MM.1S (cell line): ENCODE data around the gene PCDH11X.
"Not testable (repeated sequence)": the region's sequence is repeated elsewhere in the genome, so short reads cannot be mapped to it uniquely, and the experiment has no call there.

Experiments
- DNase-seq: peaks from one replicate; pipeline ENCODE4 v3.0.0-alpha.2; 2015
- H2AFZ ChIP-seq: fragments of 300-600 bp; sonication (generic); 2 replicates; pipeline ENCODE4 v1.6.0; 2016; ENCODE audit warnings: antibody characterized with exemption, low read length
- H3F3A ChIP-seq: fragments of 300-600 bp; sonication (generic); 2 replicates; pipeline ENCODE4 v1.6.1; 2016; ENCODE audit warnings: mild to moderate bottlenecking, antibody characterized with exemption, low read length, moderate library complexity, mixed read lengths; ENCODE audit not compliant: insufficient read depth
- H3K27ac ChIP-seq: fragments of 300-600 bp; sonication (generic); 2 replicates; pipeline ENCODE4 v1.5.1; 2016; ENCODE audit warnings: mild to moderate bottlenecking, low read length
- H3K27me3 ChIP-seq: fragments of 300-600 bp; sonication (generic); replicated peaks from 2 replicates; pipeline ENCODE4 v1.6.0; 2016; ENCODE audit warnings: low read length; ENCODE audit not compliant: insufficient read depth
- H3K36me3 ChIP-seq: fragments of 300-600 bp; sonication (generic); replicated peaks from 2 replicates; pipeline ENCODE4 v1.6.1; 2016; ENCODE audit warnings: mild to moderate bottlenecking, low read length, mixed read lengths; ENCODE audit not compliant: insufficient read depth
- H3K4me1 ChIP-seq: fragments of 300-600 bp; sonication (generic); 2 replicates; pipeline ENCODE4 v1.6.1; 2016; ENCODE audit warnings: low read length, mixed read lengths
- H3K4me2 ChIP-seq: fragments of 300-600 bp; sonication (generic); 2 replicates; pipeline ENCODE4 v1.6.0; 2016; ENCODE audit warnings: low read depth, low read length
- H3K4me3 ChIP-seq: fragments of 300-600 bp; sonication (generic); 2 replicates; pipeline ENCODE4 v1.5.1; 2016; ENCODE audit warnings: low read length, mixed read lengths
- H3K79me2 ChIP-seq: fragments of 300-600 bp; sonication (generic); 2 replicates; pipeline ENCODE4 v1.6.1; 2016; ENCODE audit warnings: mixed run types, low read length, mixed read lengths
- H3K9ac ChIP-seq: fragments of 300-600 bp; sonication (generic); 2 replicates; pipeline ENCODE4 v1.6.1; 2016; ENCODE audit warnings: low read length, mixed read lengths
- H3K9me2 ChIP-seq: fragments of 300-600 bp; sonication (generic); replicated peaks from 2 replicates; pipeline ENCODE4 v1.6.1; 2016; ENCODE audit warnings: mild to moderate bottlenecking, low read length, mixed read lengths; ENCODE audit not compliant: insufficient read depth
- H3K9me3 ChIP-seq: fragments of 300-600 bp; sonication (generic); replicated peaks from 2 replicates; pipeline ENCODE4 v1.6.1; 2016; ENCODE audit warnings: mild to moderate bottlenecking, low read length, mixed read lengths; ENCODE audit not compliant: insufficient read depth
- H4K20me1 ChIP-seq: fragments of 300-600 bp; sonication (generic); 2 replicates; pipeline ENCODE4 v1.6.1; 2016; ENCODE audit warnings: mild to moderate bottlenecking, low read length, moderate library complexity, mixed read lengths; ENCODE audit not compliant: insufficient read depth

Gene PCDH11X

DNA sequence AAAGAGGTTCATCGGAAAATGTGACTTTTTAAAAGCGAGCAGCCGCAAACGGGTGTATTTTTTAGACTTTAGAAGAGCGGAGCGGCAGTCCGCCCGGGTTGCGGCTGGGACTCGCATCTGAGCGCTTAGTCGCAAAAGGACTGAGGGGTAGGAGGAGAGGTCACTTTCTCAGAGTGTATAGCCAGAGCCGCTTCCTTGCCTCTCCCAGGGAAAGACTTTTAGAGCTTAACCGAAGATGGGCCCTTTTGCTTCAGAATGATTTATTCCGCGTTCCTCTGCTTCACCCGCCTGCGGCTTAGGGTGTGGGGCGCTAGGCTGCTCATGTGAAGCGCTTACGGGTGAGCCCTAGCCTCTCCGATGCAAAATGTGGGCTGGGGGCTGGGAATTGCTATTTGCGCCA is 1.5 kb downstream of the PCDH11X start:
- H3K27me3 ChIP-seq, H3K9ac ChIP-seq: not testable (repeated sequence)

DNA sequence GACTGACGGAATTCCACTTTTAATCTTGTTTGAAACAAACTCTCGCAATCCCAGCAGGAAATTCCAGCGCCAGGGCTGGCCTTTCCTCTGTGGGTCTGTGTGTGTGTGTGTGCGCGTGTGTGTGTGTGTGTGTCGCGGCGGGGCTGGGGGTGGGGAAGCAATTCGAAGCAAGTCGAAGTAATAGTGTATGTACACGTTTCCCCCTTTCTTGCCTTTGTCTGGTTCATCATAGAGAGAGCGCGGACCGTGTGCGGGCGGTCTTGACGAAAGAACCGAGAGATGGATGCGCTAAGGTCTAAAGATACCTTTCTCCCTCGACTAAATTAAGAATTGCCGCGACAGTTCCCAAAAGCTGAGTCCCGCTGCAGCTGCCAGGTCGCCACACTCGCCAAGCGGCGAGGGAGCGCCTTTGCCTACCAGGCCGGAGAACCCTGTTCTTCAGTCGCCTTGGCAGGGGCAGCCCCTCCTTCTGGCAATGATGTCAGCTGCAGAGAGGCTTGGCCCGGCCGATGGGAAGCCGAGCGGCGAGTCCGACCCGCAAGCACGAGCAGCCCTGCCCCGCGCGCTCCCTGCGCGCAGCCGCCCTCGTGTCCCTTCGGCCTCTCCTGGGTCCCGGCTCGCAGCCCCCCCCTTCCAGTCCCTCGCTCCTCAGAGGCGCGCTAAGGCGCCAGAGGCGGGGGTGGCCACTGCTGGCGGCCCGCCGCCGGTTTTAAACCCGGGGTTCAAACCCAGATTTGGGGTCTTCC is 2.6 kb downstream of the PCDH11X start:
- H3K9me2 ChIP-seq, H3K4me1 ChIP-seq, H3F3A ChIP-seq, H3K9me3 ChIP-seq, H2AFZ ChIP-seq, H3K27me3 ChIP-seq, H3K4me3 ChIP-seq, H3K4me2 ChIP-seq, H3K79me2 ChIP-seq, H4K20me1 ChIP-seq, H3K27ac ChIP-seq, H3K36me3 ChIP-seq, DNase-seq, H3K9ac ChIP-seq: not testable (repeated sequence)

More for the DNA sequence above, 1.5 kb downstream of the PCDH11X start:
- not testable (repeated sequence) for DNase-seq, H3F3A ChIP-seq, H3K9me2 ChIP-seq, H3K27ac ChIP-seq, H3K4me1 ChIP-seq, H4K20me1 ChIP-seq, H3K4me2 ChIP-seq, H2AFZ ChIP-seq, H3K79me2 ChIP-seq, H3K9me3 ChIP-seq, H3K4me3 ChIP-seq, H3K36me3 ChIP-seq

DNA sequence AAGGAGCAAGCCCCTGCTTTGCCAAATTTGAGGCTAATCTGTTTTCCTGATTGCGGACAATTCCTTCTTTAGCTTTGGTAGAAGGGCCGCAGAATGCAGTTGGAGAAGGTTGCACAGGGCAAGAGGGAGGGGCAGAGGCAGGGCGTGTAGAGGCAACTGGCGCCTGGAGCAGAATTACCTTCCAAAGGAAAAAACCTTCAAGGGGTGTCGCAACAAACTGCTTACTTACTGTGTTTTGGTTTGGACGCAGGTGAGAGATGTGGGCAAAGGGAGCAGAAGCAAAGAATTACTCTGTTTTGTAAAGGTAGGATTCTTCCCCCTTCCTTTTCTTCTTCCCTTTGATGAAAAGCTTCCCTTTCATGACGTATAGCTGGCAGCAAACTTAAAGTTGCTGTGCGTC is 3.6 kb downstream of the PCDH11X start:
- DNase-seq, H4K20me1 ChIP-seq, H3K27me3 ChIP-seq, H3K4me1 ChIP-seq, H2AFZ ChIP-seq, H3K79me2 ChIP-seq, H3K4me3 ChIP-seq, H3K4me2 ChIP-seq, H3F3A ChIP-seq, H3K36me3 ChIP-seq, H3K9me2 ChIP-seq, H3K9me3 ChIP-seq, H3K9ac ChIP-seq, H3K27ac ChIP-seq: not testable (repeated sequence)

DNA sequence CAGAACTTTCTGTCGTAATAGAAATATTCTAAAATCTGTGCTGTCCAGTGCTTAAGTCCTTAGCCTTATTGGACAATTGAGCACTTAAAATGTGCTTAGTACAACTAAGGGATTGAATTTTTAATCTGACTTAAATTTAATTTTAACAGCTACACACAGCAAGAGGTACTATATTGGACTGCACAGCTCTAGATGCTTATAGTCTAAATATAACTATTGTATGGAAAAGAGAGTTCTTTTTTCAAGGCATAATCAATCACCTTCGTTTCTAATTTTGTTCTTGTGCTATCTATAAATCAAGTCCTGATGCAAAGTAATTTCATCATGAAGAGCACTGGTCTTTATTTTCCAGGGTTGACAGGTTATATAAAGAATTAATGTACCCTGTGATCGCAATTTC is 38.4 kb downstream of the PCDH11X start:
- not testable (repeated sequence) for H2AFZ ChIP-seq, H3K36me3 ChIP-seq, DNase-seq, H3K4me2 ChIP-seq, H4K20me1 ChIP-seq, H3K9me3 ChIP-seq, H3K9ac ChIP-seq, H3F3A ChIP-seq, H3K27me3 ChIP-seq, H3K4me1 ChIP-seq, H3K9me2 ChIP-seq, H3K79me2 ChIP-seq, H3K27ac ChIP-seq, H3K4me3 ChIP-seq

DNA sequence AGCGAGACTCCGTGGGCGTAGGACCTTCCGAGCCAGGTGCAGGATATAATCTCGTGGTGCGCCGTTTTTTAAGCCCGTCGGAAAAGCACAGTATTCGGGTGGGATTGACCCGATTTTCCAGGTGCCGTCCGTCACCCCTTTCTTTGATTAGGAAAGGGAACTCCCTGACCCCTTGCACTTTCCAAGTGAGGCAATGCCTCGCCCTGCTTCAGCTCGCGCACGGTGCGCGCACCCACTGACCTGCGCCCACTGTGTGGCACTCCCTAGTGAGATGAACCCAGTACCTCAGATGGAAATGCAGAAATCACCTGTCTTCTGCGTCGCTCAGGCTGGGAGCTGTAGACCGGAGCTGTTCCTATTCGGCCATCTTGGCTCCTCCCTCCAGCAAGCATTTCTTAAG is 46.1 kb downstream of the PCDH11X start:
- H2AFZ ChIP-seq, H3K36me3 ChIP-seq: not testable (repeated sequence)

More for the DNA sequence above, 46.1 kb downstream of the PCDH11X start:
- DNase-seq, H3K4me2 ChIP-seq, H3K9me2 ChIP-seq, H3K4me3 ChIP-seq, H3K27ac ChIP-seq, H4K20me1 ChIP-seq, H3F3A ChIP-seq, H3K9ac ChIP-seq, H3K9me3 ChIP-seq, H3K27me3 ChIP-seq, H3K79me2 ChIP-seq, H3K4me1 ChIP-seq: not testable (repeated sequence)
